Brain microvascular endothelial cell (primary cell): ENCODE measurements around the gene CFAP45.

Experiments used
- DNase-seq: peaks from one replicate; pipeline ENCODE4 v3.0.0-alpha.2; 2020
- H3K27ac ChIP-seq: fragments of 250-450 bp; sonication (Bioruptor Pico); 2 replicates; pipeline ENCODE4 v1.5.1; 2020; ENCODE audit warnings: mild to moderate bottlenecking, moderate library complexity
- H3K27me3 ChIP-seq: fragments of 250-450 bp; sonication (Bioruptor Pico); replicated peaks from 2 replicates; pipeline ENCODE4 v1.5.1; 2020; ENCODE audit warnings: mild to moderate bottlenecking
- H3K36me3 ChIP-seq: fragments of 250-450 bp; sonication (Bioruptor Pico); replicated peaks from 2 replicates; pipeline ENCODE4 v1.5.1; 2020; ENCODE audit warnings: mild to moderate bottlenecking
- H3K4me3 ChIP-seq: 2 replicates; pipeline ENCODE4 v1.5.1; 2011; ENCODE audit warnings: low read depth, mild to moderate bottlenecking, control low read depth, low read length, moderate library complexity
- CTCF ChIP-seq: IDR thresholded peaks from 2 replicates; pipeline ENCODE4 v1.5.1; 2011; ENCODE audit warnings: low read depth, mild to moderate bottlenecking, moderate library complexity, low read length, control low read depth, inconsistent platforms; ENCODE audit errors: missing control alignments
- in situ Hi-C: cut with HindIII; loops from 2 replicates; pipeline ENCODE4 v1.10.0; 2017; ENCODE audit warnings: low sequenced_read_pairs, low pct_ligation_motif_present

Gene CFAP45

GRCh38 chr1:159859767-159860322 lies 40.1 kb downstream of the CFAP45 start:
- no peak for DNase-seq
- H3K36me3 ChIP-seq: no peaks in the 10 kb centered on the region
- no peaks in the 10 kb centered on the region for H3K27me3 ChIP-seq
- in situ Hi-C loops: no loop called here
- H3K4me3 ChIP-seq: no peak overlapping the region
- no peak for TF ChIP-seq CTCF
- no peak overlapping the region for H3K27ac ChIP-seq

- no peak for DNase-seq
- no peak overlapping the region for H3K4me3 ChIP-seq
- in situ Hi-C loops: no loop called here
- TF ChIP-seq CTCF: no peak
- no peaks in the 10 kb centered on the region for H3K27me3 ChIP-seq
- H3K27ac ChIP-seq: no peak overlapping the region
- no peaks in the 10 kb centered on the region for H3K36me3 ChIP-seq
Observed at GRCh38 chr1:159857889-159858288, 42.1 kb downstream of the CFAP45 start.

- in situ Hi-C loops: no loop called here
- Histone ChIP-seq H3K27me3 (no peaks in the 10 kb centered on the region), H3K4me3 (no peak overlapping the region), H3K36me3 (no peaks in the 10 kb centered on the region), H3K27ac (no peak overlapping the region)
- DNase-seq: peak; percentile 14
- TF ChIP-seq CTCF: no peak
Observed at GRCh38 chr1:159856576-159856975, 43.4 kb downstream of the CFAP45 start.

GRCh38 chr1:159855709-159856108 lies 44.3 kb downstream of the CFAP45 start:
- Histone ChIP-seq H3K27me3 (no peaks in the 10 kb centered on the region), H3K36me3 (no peaks in the 10 kb centered on the region), H3K4me3 (no peak overlapping the region), H3K27ac (no peak overlapping the region)
- TF ChIP-seq CTCF: no peak
- in situ Hi-C loops: no loop called here
- DNase-seq: no peak

GRCh38 chr1:159854693-159855192 lies 45.2 kb downstream of the CFAP45 start:
- Histone ChIP-seq H3K27me3 (no peaks in the 10 kb centered on the region), H3K4me3 (peak overlapping the region; percentile 62), H3K27ac (peak overlapping the region; percentile 80), H3K36me3 (no peaks in the 10 kb centered on the region)
- in situ Hi-C loops: no loop called here
- peak; percentile 71 for DNase-seq
- TF ChIP-seq CTCF: no peak

- TF ChIP-seq CTCF: no peak
- H3K27me3 ChIP-seq: no peaks in the 10 kb centered on the region
- H3K27ac ChIP-seq: peak overlapping the region; percentile 80
- DNase-seq: peak; percentile 48
- peak overlapping the region; percentile 62 for H3K4me3 ChIP-seq
- in situ Hi-C loops: no loop called here
- no peaks in the 10 kb centered on the region for H3K36me3 ChIP-seq
Observed at GRCh38 chr1:159854116-159854692, 45.8 kb downstream of the CFAP45 start.
